Testis (tissue), 5 donors: ENCODE data around the gene PREPL. TPM values are rescaled to one million over a fixed set of nuclear protein-coding genes. Genes with fewer than 3 reads are reported as not detected.

Experiments
- DNase-seq: peaks from one replicate; pipeline ENCODE4 v3.0.0-alpha.2; 2019
- H3K27ac ChIP-seq, 2 donors: fragments of 200-600 bp; sonication (generic); one replicate each; pipeline ENCODE4 v1.5.1; 2019
- H3K27me3 ChIP-seq: fragments of 200-600 bp; sonication (generic); one replicate; pipeline ENCODE4 v1.5.1; 2019
- H3K36me3 ChIP-seq: fragments of 200-600 bp; sonication (generic); one replicate; pipeline ENCODE4 v1.5.1; 2017; ENCODE audit warnings: low read depth; ENCODE audit errors: missing control alignments
- H3K4me1 ChIP-seq: fragments of 200-600 bp; sonication (generic); one replicate; pipeline ENCODE4 v1.5.1; 2019
- H3K4me3 ChIP-seq, 2 donors: fragments of 200-600 bp; sonication (generic); one replicate each; pipeline ENCODE4 v1.5.1; 2017 to 2019
- H3K9me3 ChIP-seq: fragments of 200-600 bp; sonication (generic); one replicate; pipeline ENCODE4 v1.5.1; 2017
- CTCF ChIP-seq, 3 experiments: fragments of 450-650 bp in 2 of 3; fragments of 200-600 bp in 1 of 3; sonication (generic) in 1 of 3; IDR thresholded peaks; one replicate each; pipeline ENCODE4 v1.5.1; 2016 to 2019; ENCODE audit warnings: antibody characterized with exemption in 3 of 3, mild to moderate bottlenecking in 2 of 3, moderate library complexity in 1 of 3
- POLR2A ChIP-seq: fragments of 450-650 bp; IDR thresholded peaks from one replicate; pipeline ENCODE4 v1.6.1; 2017; ENCODE audit warnings: antibody characterized with exemption, mild to moderate bottlenecking, moderate library complexity
- WGBS, 2 donors: methylation state at CpG; one replicate each; pipeline ENCODE4 v1.1.5; 2018; 5-methylcytosine and 5-hydroxymethylcytosine counted together
- intact Hi-C: fragments of 100-400 bp; cut with DNase I; formaldehyde crosslinking; loops from one replicate; pipeline ENCODE4 v1.15.1; 2023; ENCODE audit warnings: low total_unique reads
- long read RNA-seq, 2 donors: transcript quantifications; one replicate each; lab custom pipeline, GENCODE V29; 2026
- polyA plus RNA-seq: library from polyadenylated mRNA; stranded (reverse); fragments of 350-450 nt; fragmentation: Illumina TruSeq; extraction: RNeasy Lipid Tissue Mini Kit (QIAGEN cat#74804); gene quantifications from one replicate; pipeline ENCODE4 v1.2.3, GENCODE V29; 2014; ENCODE audit warnings: low read depth, low replicate concordance; ENCODE audit not compliant: insufficient read depth
- total RNA-seq, 2 donors: library from RNA; depleted of rRNA; stranded (reverse); fragments of >200 nt; gene quantifications; one replicate each; pipeline ENCODE4 v1.2.3, GENCODE V29; 2016

PREPL gene
- total RNA-seq (10 to 100 TPM; 59.6 to 65.3 TPM), polyA plus RNA-seq (47.8 TPM)
- long read RNA-seq, donor 1, full-length matches to known transcripts = 4 of 4 reads
- long read RNA-seq, donor 1, partial matches to known transcripts = 0 of 4 reads
- long read RNA-seq, donor 1, other reads (novel, unspliced or antisense) = 0 of 4 reads
- long read RNA-seq, donor 2, full-length matches to known transcripts = 7 of 7 reads
- long read RNA-seq, donor 2, partial matches to known transcripts = 0 of 7 reads
- long read RNA-seq, donor 2, other reads (novel, unspliced or antisense) = 0 of 7 reads

- 0% methylated on average over 26 to 56 of the region's 57 CpGs for WGBS, 2 donors
- TF ChIP-seq CTCF (IDR thresholded peaks at IDR 0.05) (no peak), POLR2A (peak; percentile 55)
- DNase-seq = peak; percentile 98
- no peaks in the 10 kb centered on the region for H3K4me1 ChIP-seq
- intact Hi-C loops = no loop called here
- H3K27ac ChIP-seq = peak within 1 kb of the TSS; percentile 98 to 99
- H3K4me3 ChIP-seq = peak within 1 kb of the TSS; percentile 74 to 92
- no peaks in the 10 kb centered on the region for H3K27me3 ChIP-seq
- H3K36me3 ChIP-seq = no peaks in the 10 kb centered on the region
- H3K9me3 ChIP-seq = no peaks in the 10 kb centered on the region
Observed at GRCh38 chr2:44361330-44362206, at the start of gene PREPL, which contains the start of gene CAMKMT. Gene PREPL (minus strand): TSS chr2:44361494. CDS start chr2:44346342, 15,152 bp downstream. Gene CAMKMT (plus strand): TSS chr2:44361947.

- H3K27ac ChIP-seq = no peak overlapping the region
- TF ChIP-seq POLR2A (no peak), CTCF (IDR thresholded peaks at IDR 0.05) (no peak)
- peaks cover 3% of the 10 kb centered on the region for H3K4me1 ChIP-seq
- H3K4me3 ChIP-seq = no peak overlapping the region
- H3K27me3 ChIP-seq = no peaks in the 10 kb centered on the region
- DNase-seq = no peak
- WGBS, 2 donors = 67 to 73% methylated on average over 6 of the region's 6 CpGs
- H3K9me3 ChIP-seq = no peaks in the 10 kb centered on the region
- no peaks in the 10 kb centered on the region for H3K36me3 ChIP-seq
- intact Hi-C loops = no loop called here
Observed at GRCh38 chr2:44398243-44398897, 37.1 kb upstream of the PREPL start.

- H3K36me3 ChIP-seq = no peaks in the 10 kb centered on the region
- no peaks in the 10 kb centered on the region for H3K9me3 ChIP-seq
- H3K4me1 ChIP-seq = peaks cover 3% of the 10 kb centered on the region
- 39% methylated on average over 7 of the region's 7 CpGs for WGBS, 2 donors
- no peak overlapping the region for H3K4me3 ChIP-seq
- DNase-seq = no peak
- no peak for TF ChIP-seq POLR2A
- no peak for TF ChIP-seq CTCF (IDR thresholded peaks at IDR 0.05)
- intact Hi-C loops = no loop called here
- H3K27ac ChIP-seq = no peak overlapping the region
- no peaks in the 10 kb centered on the region for H3K27me3 ChIP-seq
Observed at GRCh38 chr2:44397447-44398175, 36.3 kb upstream of the PREPL start.

GRCh38 chr2:44392338-44392943 is 31.1 kb upstream of the PREPL start:
- no peak overlapping the region for H3K4me3 ChIP-seq
- no peaks in the 10 kb centered on the region for H3K4me1 ChIP-seq
- H3K9me3 ChIP-seq = no peaks in the 10 kb centered on the region
- DNase-seq = peak; percentile 72
- H3K36me3 ChIP-seq = no peaks in the 10 kb centered on the region
- intact Hi-C loops = no loop called here
- 70% methylated on average over 3 of the region's 3 CpGs for WGBS, 2 donors
- no peaks in the 10 kb centered on the region for H3K27me3 ChIP-seq
- TF ChIP-seq CTCF (IDR thresholded peaks at IDR 0.05) (peak in 2 of 3 experiments; percentile 13 to 49), POLR2A (no peak)
- H3K27ac ChIP-seq = no peak overlapping the region
